Esophagus mucosa (tissue), 1 donor: Measurements from ENCODE around the gene NTRK1. TPM values are rescaled to one million over a fixed set of nuclear protein-coding genes. Genes with fewer than 3 reads are reported as not detected.

ENCODE experiments used
- ATAC-seq: fragments of 200-7000 bp; cut with Tn5 transposase; one replicate; pipeline ENCODE4 v1.9.1; 2020
- total RNA-seq: library from RNA; stranded (reverse); gene quantifications from one replicate; pipeline ENCODE4 v1.2.4, GENCODE V29; 2023
- donor health status: DM: yes; HTN: yes; CAD: no.

Gene NTRK1
- total RNA-seq, 1 donor from 2014 or later: 0.16 TPM

GRCh38 chr1:156883919-156884318 is 23.3 kb downstream of the NTRK1 start:
- no peak for ATAC-seq

GRCh38 chr1:156884560-156885184 is 24.0 kb downstream of the NTRK1 start:
- no peak for ATAC-seq

GRCh38 chr1:156885314-156885713 is 24.6 kb downstream of the NTRK1 start:
- no peak for ATAC-seq

DNA sequence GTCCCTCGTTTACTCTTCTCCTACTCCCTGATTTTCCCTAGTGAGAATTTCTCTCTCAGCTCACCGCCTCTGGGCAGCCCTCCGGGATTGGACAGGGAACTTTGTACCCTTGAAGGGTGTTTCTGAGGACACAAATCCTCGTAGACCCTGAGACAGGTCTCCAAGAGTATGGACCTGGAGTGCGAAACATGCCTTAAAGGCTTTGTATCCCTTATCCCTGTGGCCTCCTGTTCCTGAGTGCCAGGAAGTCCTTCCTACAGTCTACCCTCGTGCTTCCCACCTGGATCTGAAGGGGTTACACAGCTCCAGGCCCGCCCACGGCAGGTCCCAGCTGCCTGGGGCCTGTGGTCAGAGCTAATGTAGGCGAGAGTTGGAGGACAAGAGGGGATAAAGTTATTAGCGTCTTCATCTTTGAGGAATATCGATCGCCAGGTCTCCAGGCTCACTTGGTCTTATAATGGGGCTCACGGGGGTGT is 25.3 kb downstream of the NTRK1 start:
- ATAC-seq: no peak

DNA sequence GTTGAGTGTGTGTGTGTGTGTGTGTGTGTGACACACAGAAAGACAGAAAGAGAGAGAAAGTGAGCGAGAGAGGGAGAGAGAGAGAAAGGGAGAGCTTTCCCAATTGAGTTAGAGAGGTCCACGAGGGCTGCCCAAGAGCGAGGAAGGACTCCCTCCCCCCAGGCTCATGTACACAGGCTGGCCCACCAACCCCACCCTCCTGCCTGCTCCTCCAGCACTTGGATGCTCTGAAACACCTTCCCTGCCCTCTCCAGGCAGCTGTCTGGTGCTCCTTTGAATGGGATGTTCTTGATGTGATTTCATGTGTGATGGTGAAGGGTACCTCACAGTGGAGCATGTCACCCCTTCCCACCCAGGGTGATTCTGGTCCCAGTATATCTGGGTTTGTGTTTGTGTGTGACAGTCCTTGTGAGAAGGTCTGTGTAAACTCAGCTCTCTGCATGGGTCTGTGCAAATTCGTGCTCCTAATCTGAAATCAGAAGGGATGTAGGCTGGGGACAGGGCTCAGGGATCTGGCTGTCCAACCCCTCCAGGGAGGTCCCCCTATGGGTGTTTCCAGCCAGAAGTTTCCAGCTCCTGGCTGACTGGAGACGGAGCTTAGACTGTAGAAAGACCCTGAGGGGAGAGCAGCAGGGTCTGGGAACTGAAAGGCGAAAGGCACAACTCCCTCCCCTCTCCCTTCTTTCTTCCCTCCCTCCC is 26.1 kb downstream of the NTRK1 start:
- no peak for ATAC-seq

- no peak for ATAC-seq
These were observed 26.7 kb downstream of the NTRK1 start for GRCh38 chr1:156887317-156887716.

GRCh38 chr1:156887734-156888133 is 27.1 kb downstream of the NTRK1 start:
- no peak for ATAC-seq

DNA sequence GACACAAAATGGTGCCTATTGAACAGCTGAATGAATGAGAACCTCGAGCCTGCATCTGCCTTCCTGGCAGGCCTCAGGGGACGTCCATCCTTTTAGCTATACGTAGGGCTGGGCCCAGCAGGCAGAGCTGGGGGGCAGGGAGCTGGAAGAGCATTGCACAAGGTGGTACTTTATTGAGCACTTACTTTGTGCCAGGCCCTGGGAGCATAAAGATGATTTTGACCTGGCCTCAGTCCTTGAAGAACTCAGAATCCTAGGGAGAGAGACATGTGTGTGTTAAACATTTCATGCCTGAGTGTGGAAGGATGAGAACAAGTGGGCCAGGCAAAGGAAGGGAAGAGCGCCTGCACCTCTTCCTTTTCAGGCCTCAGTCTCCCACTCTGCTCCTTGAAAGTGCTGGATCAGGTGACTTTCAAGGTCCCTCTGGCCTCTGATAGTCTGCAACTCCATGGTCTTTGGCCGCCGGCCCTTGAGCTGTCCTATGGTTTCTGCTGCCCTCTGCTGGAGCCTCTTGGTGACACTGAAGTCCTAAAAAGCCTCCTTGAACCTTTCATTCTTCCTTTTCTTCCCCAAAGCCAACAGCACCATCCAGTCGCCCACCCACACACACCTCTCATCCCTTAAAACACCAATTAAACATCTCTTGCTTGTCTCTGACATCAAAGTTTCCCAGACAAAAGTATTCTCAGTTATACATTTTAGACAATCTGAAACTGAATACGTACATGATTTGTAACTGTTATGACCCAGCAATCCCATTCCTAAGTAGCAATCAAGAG is 29.3 kb downstream of the NTRK1 start:
- ATAC-seq: peak; percentile 33

DNA sequence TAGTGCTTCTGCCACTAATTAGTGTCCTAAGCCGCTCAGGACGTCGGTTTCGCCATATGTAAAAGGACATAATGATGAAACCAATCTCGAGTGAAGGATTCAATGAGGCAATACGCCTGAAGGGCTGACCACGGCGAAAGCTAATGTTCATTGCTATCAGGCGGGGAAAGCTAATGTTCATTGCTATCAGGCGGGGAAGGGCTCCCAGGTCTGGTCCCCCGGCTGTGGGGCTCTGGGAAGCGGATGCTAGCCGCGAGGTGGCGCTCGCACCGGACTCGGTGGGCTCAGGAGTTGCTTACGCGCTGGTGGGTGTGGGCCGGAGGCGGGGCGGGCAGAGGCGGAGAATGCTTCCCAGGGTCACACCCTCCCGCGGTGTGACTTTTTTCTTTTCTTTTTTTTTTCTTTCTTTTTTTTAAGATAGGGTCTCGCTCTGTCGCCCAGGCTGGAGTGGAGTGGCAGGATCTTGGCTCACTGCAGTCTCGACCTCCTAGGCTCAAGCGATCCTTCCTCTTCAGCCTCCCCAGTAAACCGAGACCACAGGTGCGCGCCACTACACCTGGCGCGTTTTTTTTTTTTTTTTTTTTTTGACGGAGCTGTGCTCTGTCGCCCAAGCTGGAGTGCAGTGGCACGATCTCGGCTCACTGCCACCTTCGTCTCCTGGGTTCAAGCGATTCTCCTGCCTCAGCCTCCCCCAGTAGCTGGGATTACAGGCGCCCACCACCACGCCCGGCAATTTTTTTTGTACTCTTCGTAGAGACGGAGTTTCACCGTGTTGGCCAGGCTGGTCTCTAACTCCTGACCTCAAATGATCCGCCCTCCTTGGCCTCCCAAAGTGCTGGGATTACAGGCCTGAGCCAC is 31.8 kb downstream of the NTRK1 start:
- peak; percentile 88 for ATAC-seq

GRCh38 chr1:156893048-156893953 is 32.6 kb downstream of the NTRK1 start, which contains the start of gene PEAR1:
Gene PEAR1 (plus strand): TSS chr1:156893718. CDS start chr1:156903927, 10,209 bp downstream.
- no peak for ATAC-seq

DNA sequence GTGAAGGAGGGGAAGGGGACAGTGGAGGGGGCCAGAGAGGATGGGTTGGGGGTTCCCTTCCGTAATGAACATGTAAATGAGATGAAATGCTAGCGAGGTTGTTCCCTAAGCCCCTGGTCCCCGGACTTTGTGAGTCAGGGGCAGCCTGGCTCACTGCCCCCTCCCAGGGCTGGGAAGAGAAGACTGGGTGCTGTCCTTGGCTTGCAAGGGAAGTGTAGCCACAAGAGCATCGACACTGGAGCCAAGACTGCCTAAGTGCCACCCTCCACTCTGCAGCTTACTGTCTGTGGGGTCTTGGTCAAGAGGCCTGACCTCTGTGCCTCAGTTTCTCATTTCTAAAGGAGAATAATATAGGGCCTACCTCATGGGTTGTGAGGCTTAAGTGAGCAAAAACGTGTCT is 33.3 kb downstream of the NTRK1 start:
- no peak for ATAC-seq

GRCh38 chr1:156894711-156895454 is 34.2 kb downstream of the NTRK1 start:
- no peak for ATAC-seq

DNA sequence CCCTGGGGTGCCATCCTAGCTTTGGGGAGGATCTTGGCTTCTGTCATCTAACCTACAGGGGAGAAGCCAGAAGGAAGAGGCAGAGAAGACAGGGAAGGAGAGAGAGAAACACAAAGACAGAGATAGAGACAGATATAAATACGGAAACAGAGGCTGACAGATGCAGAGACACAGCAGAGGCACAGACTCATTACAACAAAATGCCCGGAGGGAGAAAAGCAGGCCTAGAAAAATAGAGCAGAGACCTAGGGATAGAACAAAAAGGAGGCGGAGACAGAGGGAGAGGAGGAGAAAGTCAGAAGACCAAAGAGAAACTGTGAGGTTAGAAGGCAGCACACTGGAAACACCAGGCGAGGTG is 34.8 kb downstream of the NTRK1 start:
- no peak for ATAC-seq

DNA sequence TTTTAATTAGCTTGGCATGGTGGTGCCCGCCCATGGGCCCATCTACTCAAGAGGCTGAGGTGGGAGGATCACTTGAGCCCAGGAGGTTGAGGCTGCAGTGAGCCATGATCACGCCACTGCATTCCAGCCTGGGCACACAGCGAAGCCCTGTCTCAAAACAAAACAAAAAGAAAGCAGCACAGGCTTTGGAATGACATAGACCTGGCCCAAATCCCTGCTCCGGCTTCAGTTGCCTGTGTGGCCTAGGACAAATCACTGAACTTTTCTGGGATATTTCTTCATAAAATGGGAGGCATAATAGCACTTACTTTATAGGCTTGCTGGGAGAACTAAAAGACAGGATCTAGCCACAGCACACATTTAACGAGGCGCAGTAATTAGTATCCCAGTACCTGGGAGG is 35.3 kb downstream of the NTRK1 start:
- no peak for ATAC-seq

GRCh38 chr1:156896490-156897033 is 35.9 kb downstream of the NTRK1 start:
- ATAC-seq: peak; percentile 21

- no peak for ATAC-seq
These were observed 36.6 kb downstream of the NTRK1 start for GRCh38 chr1:156897078-156897825.

DNA sequence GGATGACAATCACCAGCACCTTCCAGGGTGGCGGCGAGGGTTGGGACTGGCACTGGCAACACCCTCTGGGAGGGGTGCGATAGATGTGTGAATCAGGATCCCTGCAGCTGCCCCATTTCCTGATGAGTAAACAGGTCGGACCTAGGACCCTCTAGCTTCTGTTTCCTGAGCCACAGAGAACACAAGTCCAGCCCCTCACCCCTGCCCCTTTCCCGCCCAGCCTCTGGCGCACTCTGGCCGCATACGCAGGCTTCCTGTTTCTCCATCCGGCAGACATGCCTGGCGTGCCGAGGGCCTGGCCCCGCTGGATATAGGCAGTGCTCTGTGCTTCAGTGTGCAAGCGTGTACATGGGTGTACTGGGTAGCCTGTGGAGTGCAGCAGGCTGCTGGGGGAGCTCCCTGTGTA is 37.5 kb downstream of the NTRK1 start:
- peak; percentile 30 for ATAC-seq

GRCh38 chr1:156898971-156899664 is 38.5 kb downstream of the NTRK1 start:
- no peak for ATAC-seq
